SU-DHL-6 (cell line): ENCODE results near the gene SLC26A2.

Experiments used
- H2AFZ ChIP-seq: fragments of 200-600 bp; sonication (generic); 2 replicates; pipeline ENCODE4 v1.6.1; 2014; ENCODE audit warnings: low read depth, mild to moderate bottlenecking, moderate library complexity, mixed read lengths, antibody characterized with exemption, low read length; ENCODE audit not compliant: severe bottlenecking
- H3F3A ChIP-seq: fragments of 200-600 bp; shearing (Covaris generic); 2 replicates; pipeline ENCODE4 v1.6.0; 2016; ENCODE audit warnings: antibody characterized with exemption, mild to moderate bottlenecking; ENCODE audit not compliant: insufficient read depth
- H3K27ac ChIP-seq: fragments of 200-600 bp; sonication (generic); 2 replicates; pipeline ENCODE4 v1.5.1; 2016; ENCODE audit warnings: low read depth, mild to moderate bottlenecking, low read length, moderate library complexity, mixed read lengths
- H3K27me3 ChIP-seq: fragments of 200-600 bp; sonication (generic), shearing (Covaris generic); 2 replicates; pipeline ENCODE4 v1.6.0; 2014; ENCODE audit warnings: mild to moderate bottlenecking, low read length
- H3K36me3 ChIP-seq: fragments of 200-600 bp; sonication (generic); 2 replicates; pipeline ENCODE4 v1.6.1; 2014; ENCODE audit warnings: mild to moderate bottlenecking, low read length, mixed read lengths
- H3K4me2 ChIP-seq: fragments of 300-600, 200-600 bp; shearing (Covaris generic), sonication (generic); 2 replicates; pipeline ENCODE4 v1.6.0; 2014; ENCODE audit warnings: low read length, low read depth, mild to moderate bottlenecking; ENCODE audit not compliant: poor library complexity, severe bottlenecking
- H3K4me3 ChIP-seq: fragments of 200-600 bp; sonication (generic); 2 replicates; pipeline ENCODE4 v1.5.1; 2014; ENCODE audit warnings: antibody characterized with exemption, low read length, mild to moderate bottlenecking, mixed read lengths; ENCODE audit not compliant: insufficient read depth, poor library complexity, severe bottlenecking
- H3K79me2 ChIP-seq: fragments of 200-600 bp; sonication (generic); 2 replicates; pipeline ENCODE4 v1.6.1; 2014; ENCODE audit warnings: mild to moderate bottlenecking, low read length, moderate library complexity; ENCODE audit not compliant: insufficient read depth
- H3K9ac ChIP-seq: fragments of 200-600 bp; sonication (generic); 2 replicates; pipeline ENCODE4 v1.7.0; 2014; ENCODE audit warnings: mild to moderate bottlenecking, low read length
- H3K9me2 ChIP-seq: fragments of 200-600 bp; sonication (generic); replicated peaks from 2 replicates; pipeline ENCODE4 v1.6.1; 2014; ENCODE audit warnings: low read length; ENCODE audit not compliant: insufficient read depth
- H3K9me3 ChIP-seq: fragments of 200-600 bp; sonication (generic); 2 replicates; pipeline ENCODE4 v1.6.1; 2014; ENCODE audit warnings: low read length, mixed read lengths; ENCODE audit not compliant: insufficient read depth
- H4K20me1 ChIP-seq: fragments of 200-600 bp; sonication (generic); 2 replicates; pipeline ENCODE4 v1.6.1; 2014; ENCODE audit warnings: low read depth, mild to moderate bottlenecking, antibody characterized with exemption, low read length, moderate library complexity, mixed read lengths
- CTCF ChIP-seq: fragments of 200-600 bp; sonication (generic); IDR thresholded peaks from one replicate; pipeline ENCODE4 v1.5.1; 2017; ENCODE audit warnings: antibody characterized with exemption, mild to moderate bottlenecking, low read length, moderate library complexity; ENCODE audit not compliant: insufficient read depth, poor library complexity, severe bottlenecking
- EZH2phosphoT487 ChIP-seq: fragments of 200-600 bp; sonication (generic), shearing (Covaris generic); conservative IDR thresholded peaks from 2 replicates; pipeline ENCODE4 v1.6.1; 2018; ENCODE audit warnings: mild to moderate bottlenecking, antibody characterized with exemption, low read length, moderate library complexity, mixed read lengths

Gene SLC26A2

GRCh38 chr5:150036513-150036912 lies 76.0 kb downstream of the SLC26A2 start:
- Histone ChIP-seq H3K4me2 (no peak overlapping the region), H3F3A (no peaks in the 10 kb centered on the region; the same call in 1 of the 2 replicates), H3K79me2 (no peaks in the 10 kb centered on the region), H3K4me3 (no peak overlapping the region), H3K9ac (no peak overlapping the region), H3K9me2 (no peaks in the 10 kb centered on the region), H4K20me1 (no peaks in the 10 kb centered on the region), H3K27me3 (no peaks in the 10 kb centered on the region), H3K27ac (no peak overlapping the region), H3K36me3 (peaks cover 42% of the 10 kb centered on the region; the same call in 1 of the 2 replicates), H3K9me3 (no peaks in the 10 kb centered on the region), H2AFZ (no peak overlapping the region)
- TF ChIP-seq CTCF (no peak), EZH2phosphoT487 (no peak)
